Breast epithelium (tissue), 4 donors: ENCODE measurements around the gene ZFHX3. TPM values are rescaled to one million over a fixed set of nuclear protein-coding genes. Genes with fewer than 3 reads are reported as not detected.

ENCODE experiments used
- DNase-seq, 2 donors: peaks; one replicate each; pipeline ENCODE4 v3.0.0-alpha.2; 2019; ENCODE audit warnings: low spot score in 2 of 2
- H3K27ac ChIP-seq, 2 donors: fragments of 200-600 bp; sonication (generic) in 1 of 2; one replicate each; pipeline ENCODE4 v1.5.1; 2016 to 2019; ENCODE audit warnings: mild to moderate bottlenecking in 1 of 2
- H3K27me3 ChIP-seq, 2 donors: fragments of 200-600 bp; sonication (generic) in 1 of 2; one replicate each; pipeline versions ENCODE4 v1.5.1 to v1.6.0; 2017 to 2019; ENCODE audit warnings: control low read depth in 1 of 2, mild to moderate bottlenecking in 1 of 2
- H3K36me3 ChIP-seq: fragments of 200-600 bp; one replicate; pipeline ENCODE4 v1.5.1; 2019
- H3K4me1 ChIP-seq, 2 donors: fragments of 200-600 bp; sonication (generic); one replicate each; pipeline ENCODE4 v1.5.1; 2016 to 2019; ENCODE audit warnings: control low read depth in 1 of 2
- H3K4me3 ChIP-seq, 3 donors: fragments of 200-600 bp; sonication (generic); 1 replicate in 2 of 3; 2 replicates in 1 of 3; pipeline ENCODE4 v1.5.1; 2016 to 2019; ENCODE audit warnings: mild to moderate bottlenecking in 3 of 3, moderate library complexity in 2 of 3
- H3K9me3 ChIP-seq, 2 donors: fragments of 200-600 bp; sonication (generic) in 1 of 2; one replicate each; pipeline ENCODE4 v1.5.1; 2016 to 2019; ENCODE audit warnings: control low read depth in 1 of 2
- CTCF ChIP-seq, 3 donors: fragments of 450-650 bp; IDR thresholded peaks; one replicate each; pipeline ENCODE4 v1.5.1; 2016 to 2017; ENCODE audit warnings: antibody characterized with exemption in 3 of 3, mild to moderate bottlenecking in 3 of 3, moderate library complexity in 3 of 3
- POLR2A ChIP-seq: fragments of 450-650 bp; IDR thresholded peaks from one replicate; pipeline ENCODE4 v1.6.1; 2016; ENCODE audit warnings: antibody characterized with exemption, mild to moderate bottlenecking, moderate library complexity
- POLR2AphosphoS5 ChIP-seq, 3 donors: sonication (generic); formaldehyde crosslinking; IDR thresholded peaks; one replicate each; pipeline ENCODE4 v1.6.1; 2017; ENCODE audit warnings: antibody characterized with exemption in 3 of 3
- intact Hi-C: fragments of 100-400 bp; cut with DNase I; formaldehyde crosslinking; loops from one replicate; pipeline ENCODE4 v1.15.1; 2023; ENCODE audit warnings: low total_unique reads
- total RNA-seq, 3 donors: library from RNA; depleted of rRNA; stranded (reverse); fragments of >200 nt; gene quantifications; one replicate each; pipeline ENCODE4 v1.1.0, GENCODE V29; 2016

The ZFHX3 gene
- total RNA-seq, 3 donors from 2014 or later, result 10.8 to 36.0 (median 11.8) TPM

DNA sequence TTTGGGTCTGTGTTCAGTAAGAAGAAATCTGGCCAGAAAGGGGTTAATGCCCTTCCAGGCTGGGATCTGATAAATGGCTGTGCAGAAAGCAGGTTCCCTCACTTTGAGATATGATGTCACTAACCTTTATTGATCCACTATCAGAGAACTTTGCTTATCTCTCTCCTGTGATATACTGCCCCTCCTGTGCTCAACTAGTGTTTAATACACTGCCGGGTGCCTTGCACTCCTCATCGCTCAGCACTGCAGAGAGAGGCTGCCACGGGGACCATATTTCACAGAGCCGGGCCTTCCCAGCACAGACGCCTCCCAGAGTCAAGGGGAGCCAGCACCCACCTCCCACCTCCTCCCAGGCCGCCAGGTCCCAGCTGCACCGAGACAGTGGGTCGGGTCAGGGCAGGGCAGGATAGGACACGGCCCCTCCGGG lies 20.2 kb downstream of the ZFHX3 start:
- H3K36me3 ChIP-seq, result no peaks in the 10 kb centered on the region
- H3K27me3 ChIP-seq, result no peaks in the 10 kb centered on the region
- no peak for TF ChIP-seq POLR2A
- TF ChIP-seq CTCF (IDR thresholded peaks at IDR 0.05), result no peak
- no peak for TF ChIP-seq POLR2AphosphoS5 (IDR thresholded peaks at IDR 0.05)
- no peak overlapping the region for H3K27ac ChIP-seq
- DNase-seq, result no peak
- H3K4me1 ChIP-seq, result no peaks in the 10 kb centered on the region
- intact Hi-C loops, result no loop called here
- no peak overlapping the region for H3K4me3 ChIP-seq
- H3K9me3 ChIP-seq, result no peaks in the 10 kb centered on the region

DNA sequence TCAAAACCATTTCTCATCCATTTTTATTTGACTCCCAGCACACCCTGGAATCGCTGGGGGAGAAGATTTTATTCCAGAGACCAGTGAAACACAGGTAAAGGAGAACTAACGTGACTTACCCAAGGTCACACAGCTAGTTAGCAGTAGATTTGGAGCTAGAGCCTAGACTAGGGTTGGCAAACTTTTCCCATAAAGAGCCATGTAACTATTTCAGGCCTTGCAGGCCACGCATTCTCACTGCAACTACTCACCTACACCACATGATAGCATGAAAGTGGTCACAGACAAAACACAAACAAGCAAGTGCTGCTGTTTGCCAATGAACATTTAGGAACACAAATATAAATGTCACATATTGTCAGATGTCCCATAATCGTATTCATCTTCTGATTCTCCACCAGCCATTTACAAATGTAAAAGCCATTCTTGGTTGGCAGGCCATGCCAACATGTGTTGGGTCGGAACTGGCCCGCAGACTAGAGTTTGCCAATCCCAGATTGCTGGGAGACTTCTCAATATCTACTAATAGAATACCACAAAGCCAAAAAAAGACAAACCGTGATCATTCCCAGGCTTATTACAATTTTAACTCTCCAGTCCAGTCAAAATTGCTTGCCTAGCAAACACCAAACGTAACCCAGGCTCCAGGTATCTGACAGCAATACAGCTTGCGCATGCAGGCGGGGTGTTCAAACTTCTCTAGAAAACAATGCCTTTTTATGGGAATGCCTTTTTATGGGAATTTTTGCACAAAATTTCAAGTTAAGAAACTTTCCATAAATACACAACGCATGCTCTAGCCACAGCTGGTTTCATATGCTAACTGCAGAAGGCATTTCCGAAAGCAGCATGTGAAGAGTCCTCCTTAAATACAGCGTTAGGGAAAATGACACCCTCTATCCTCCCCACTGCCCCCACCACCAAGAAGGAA lies 20.9 kb downstream of the ZFHX3 start:
- Histone ChIP-seq H3K27ac (no peak overlapping the region), H3K27me3 (no peaks in the 10 kb centered on the region), H3K4me1 (no peaks in the 10 kb centered on the region), H3K4me3 (no peak overlapping the region), H3K36me3 (no peaks in the 10 kb centered on the region), H3K9me3 (no peaks in the 10 kb centered on the region)
- DNase-seq, result no peak
- intact Hi-C loops, result no loop called here
- no peak for TF ChIP-seq CTCF (IDR thresholded peaks at IDR 0.05)

GRCh38 chr16:73025856-73026210 lies 22.1 kb downstream of the ZFHX3 start:
- no peak for TF ChIP-seq CTCF (IDR thresholded peaks at IDR 0.05)
- Histone ChIP-seq H3K9me3 (no peaks in the 10 kb centered on the region), H3K27ac (no peak overlapping the region), H3K4me1 (no peaks in the 10 kb centered on the region), H3K4me3 (no peak overlapping the region), H3K27me3 (no peaks in the 10 kb centered on the region), H3K36me3 (no peaks in the 10 kb centered on the region)
- no peak for DNase-seq
- intact Hi-C loops, result no loop called here

- intact Hi-C loops, result no loop called here
- H3K36me3 ChIP-seq, result no peaks in the 10 kb centered on the region
- H3K27me3 ChIP-seq, result no peaks in the 10 kb centered on the region
- peak overlapping the region in 1 of 2 donors; percentile 49 for H3K27ac ChIP-seq
- no peak for DNase-seq
- H3K9me3 ChIP-seq, result no peaks in the 10 kb centered on the region
- H3K4me3 ChIP-seq, result no peak overlapping the region
- no peaks in the 10 kb centered on the region for H3K4me1 ChIP-seq
- TF ChIP-seq POLR2AphosphoS5 (IDR thresholded peaks at IDR 0.05), result no peak
- no peak for TF ChIP-seq CTCF (IDR thresholded peaks at IDR 0.05)
- TF ChIP-seq POLR2A, result no peak
These were observed 22.6 kb downstream of the ZFHX3 start for GRCh38 chr16:73025151-73025855.

GRCh38 chr16:73024571-73025105 lies 23.3 kb downstream of the ZFHX3 start:
- Histone ChIP-seq H3K36me3 (no peaks in the 10 kb centered on the region), H3K27me3 (no peaks in the 10 kb centered on the region), H3K4me3 (no peak overlapping the region), H3K4me1 (peaks cover 2 to 4% of the 10 kb centered on the region in 2 donors), H3K9me3 (no peaks in the 10 kb centered on the region), H3K27ac (no peak overlapping the region)
- intact Hi-C loops, result no loop called here
- no peak for TF ChIP-seq POLR2A
- DNase-seq, result no peak
